ENCODE data around the gene MBOAT2.

DNA sequence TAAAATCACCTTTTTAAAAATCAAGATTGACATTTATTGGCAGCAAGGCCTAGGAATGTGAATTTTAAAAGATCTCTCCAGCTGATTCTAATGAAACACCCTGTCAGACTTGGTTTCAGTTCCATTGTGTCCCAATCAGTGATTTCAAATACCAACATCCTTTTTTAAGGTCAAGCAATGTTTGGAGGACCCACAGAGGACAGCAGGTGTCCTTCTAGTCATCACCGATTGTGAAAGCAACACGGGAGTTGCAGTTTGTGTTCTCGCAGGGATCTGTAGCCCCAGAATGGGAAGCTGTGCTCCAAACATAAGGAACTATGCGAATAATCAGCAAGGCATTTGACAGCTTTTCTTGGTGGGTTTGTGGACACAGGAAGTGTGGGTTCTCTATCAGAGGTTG lies 161.6 kb downstream of the MBOAT2 start:
- TF ChIP-seq, protein P1, sequence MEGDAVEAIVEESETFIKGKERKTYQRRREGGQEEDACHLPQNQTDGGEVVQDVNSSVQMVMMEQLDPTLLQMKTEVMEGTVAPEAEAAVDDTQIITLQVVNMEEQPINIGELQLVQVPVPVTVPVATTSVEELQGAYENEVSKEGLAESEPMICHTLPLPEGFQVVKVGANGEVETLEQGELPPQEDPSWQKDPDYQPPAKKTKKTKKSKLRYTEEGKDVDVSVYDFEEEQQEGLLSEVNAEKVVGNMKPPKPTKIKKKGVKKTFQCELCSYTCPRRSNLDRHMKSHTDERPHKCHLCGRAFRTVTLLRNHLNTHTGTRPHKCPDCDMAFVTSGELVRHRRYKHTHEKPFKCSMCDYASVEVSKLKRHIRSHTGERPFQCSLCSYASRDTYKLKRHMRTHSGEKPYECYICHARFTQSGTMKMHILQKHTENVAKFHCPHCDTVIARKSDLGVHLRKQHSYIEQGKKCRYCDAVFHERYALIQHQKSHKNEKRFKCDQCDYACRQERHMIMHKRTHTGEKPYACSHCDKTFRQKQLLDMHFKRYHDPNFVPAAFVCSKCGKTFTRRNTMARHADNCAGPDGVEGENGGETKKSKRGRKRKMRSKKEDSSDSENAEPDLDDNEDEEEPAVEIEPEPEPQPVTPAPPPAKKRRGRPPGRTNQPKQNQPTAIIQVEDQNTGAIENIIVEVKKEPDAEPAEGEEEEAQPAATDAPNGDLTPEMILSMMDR (conservative IDR thresholded peaks at IDR 0.05; ENCODE audit: low read depth, low read length), result no peak
- TF ChIP-seq EZH2 (IDR thresholded peaks at IDR 0.05; ENCODE audit: borderline replicate concordance, low read depth, low read length, poor library complexity, severe bottlenecking), result no peak
